Measurements from ENCODE around the gene NAGA. TPM values are rescaled to one million over a fixed set of nuclear protein-coding genes. Genes with fewer than 3 reads are reported as not detected.

Gene NAGA
- total RNA-seq, 1 donor from 2014 or later = 16.9 TPM

- Mint-ChIP-seq H3K9me3 (ENCODE audit: low read depth) (no peaks in the 10 kb centered on the region), H3K27me3 (no peaks in the 10 kb centered on the region), H3K36me3 (ENCODE audit: insufficient read depth) (peaks cover 4% of the 10 kb centered on the region), H3K4me3 (ENCODE audit: low read depth) (peak overlapping the region; percentile 93), H3K27ac (peak overlapping the region; percentile 98), H3K4me1 (ENCODE audit: low read depth) (peaks cover 21% of the 10 kb centered on the region)
- no peak for TF ChIP-seq CTCF (IDR thresholded peaks at IDR 0.05; ENCODE audit: unreplicated experiment)
- DNase-seq (ENCODE audit: low spot score, unreplicated experiment) = no peak
Observed at GRCh38 chr22:42078469-42079318, 8.1 kb upstream of the NAGA start.

- H3K27me3 Mint-ChIP-seq = peaks cover 3% of the 10 kb centered on the region
- no peak for DNase-seq (ENCODE audit: low spot score, unreplicated experiment)
- H3K4me3 Mint-ChIP-seq (ENCODE audit: low read depth) = no peak overlapping the region
- no peak overlapping the region for H3K27ac Mint-ChIP-seq
- peaks cover 24% of the 10 kb centered on the region for H3K4me1 Mint-ChIP-seq (ENCODE audit: low read depth)
- no peak for TF ChIP-seq CTCF (IDR thresholded peaks at IDR 0.05; ENCODE audit: unreplicated experiment)
- no peaks in the 10 kb centered on the region for H3K9me3 Mint-ChIP-seq (ENCODE audit: low read depth)
- peaks cover 3% of the 10 kb centered on the region for H3K36me3 Mint-ChIP-seq (ENCODE audit: insufficient read depth)
Observed at GRCh38 chr22:42077486-42078125, 7.0 kb upstream of the NAGA start.

- peaks cover 1% of the 10 kb centered on the region for H3K36me3 Mint-ChIP-seq (ENCODE audit: insufficient read depth)
- peaks cover 24% of the 10 kb centered on the region for H3K4me1 Mint-ChIP-seq (ENCODE audit: low read depth)
- no peaks in the 10 kb centered on the region for H3K9me3 Mint-ChIP-seq (ENCODE audit: low read depth)
- TF ChIP-seq CTCF (IDR thresholded peaks at IDR 0.05; ENCODE audit: unreplicated experiment) = no peak
- no peak for DNase-seq (ENCODE audit: low spot score, unreplicated experiment)
- H3K27ac Mint-ChIP-seq = no peak overlapping the region
- H3K27me3 Mint-ChIP-seq = peaks cover 4% of the 10 kb centered on the region
- H3K4me3 Mint-ChIP-seq (ENCODE audit: low read depth) = no peak overlapping the region
Observed at GRCh38 chr22:42076764-42077485, 6.3 kb upstream of the NAGA start.

GRCh38 chr22:42074846-42075676, 4.4 kb upstream of the NAGA start:
- H3K9me3 Mint-ChIP-seq (ENCODE audit: low read depth) = no peaks in the 10 kb centered on the region
- H3K36me3 Mint-ChIP-seq (ENCODE audit: insufficient read depth) = no peaks in the 10 kb centered on the region
- TF ChIP-seq CTCF (IDR thresholded peaks at IDR 0.05; ENCODE audit: unreplicated experiment) = no peak
- H3K27me3 Mint-ChIP-seq = peaks cover 4% of the 10 kb centered on the region
- no peak for DNase-seq (ENCODE audit: low spot score, unreplicated experiment)
- no peak overlapping the region for H3K4me3 Mint-ChIP-seq (ENCODE audit: low read depth)
- H3K27ac Mint-ChIP-seq = peak overlapping the region; percentile 51
- H3K4me1 Mint-ChIP-seq (ENCODE audit: low read depth) = peaks cover 18% of the 10 kb centered on the region

All from progenitor cell of endocrine pancreas (in vitro differentiated cells).